ENCODE measurements around the gene PHF24.

The PHF24 gene

GRCh38 chr9:34976441-34976840, 18.4 kb downstream of the PHF24 start:
- no peaks in the 10 kb centered on the region for H3K9me3 ChIP-seq (ENCODE audit: insufficient read depth, low read depth, low read length)
- H4K20me1 ChIP-seq (ENCODE audit: insufficient read depth, low read length, poor library complexity, severe bottlenecking): no peaks in the 10 kb centered on the region
- TF ChIP-seq, protein P1, sequence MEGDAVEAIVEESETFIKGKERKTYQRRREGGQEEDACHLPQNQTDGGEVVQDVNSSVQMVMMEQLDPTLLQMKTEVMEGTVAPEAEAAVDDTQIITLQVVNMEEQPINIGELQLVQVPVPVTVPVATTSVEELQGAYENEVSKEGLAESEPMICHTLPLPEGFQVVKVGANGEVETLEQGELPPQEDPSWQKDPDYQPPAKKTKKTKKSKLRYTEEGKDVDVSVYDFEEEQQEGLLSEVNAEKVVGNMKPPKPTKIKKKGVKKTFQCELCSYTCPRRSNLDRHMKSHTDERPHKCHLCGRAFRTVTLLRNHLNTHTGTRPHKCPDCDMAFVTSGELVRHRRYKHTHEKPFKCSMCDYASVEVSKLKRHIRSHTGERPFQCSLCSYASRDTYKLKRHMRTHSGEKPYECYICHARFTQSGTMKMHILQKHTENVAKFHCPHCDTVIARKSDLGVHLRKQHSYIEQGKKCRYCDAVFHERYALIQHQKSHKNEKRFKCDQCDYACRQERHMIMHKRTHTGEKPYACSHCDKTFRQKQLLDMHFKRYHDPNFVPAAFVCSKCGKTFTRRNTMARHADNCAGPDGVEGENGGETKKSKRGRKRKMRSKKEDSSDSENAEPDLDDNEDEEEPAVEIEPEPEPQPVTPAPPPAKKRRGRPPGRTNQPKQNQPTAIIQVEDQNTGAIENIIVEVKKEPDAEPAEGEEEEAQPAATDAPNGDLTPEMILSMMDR (conservative IDR thresholded peaks at IDR 0.05; ENCODE audit: low read length): no peak
- no peak for TF ChIP-seq EZH2phosphoT487 (IDR thresholded peaks at IDR 0.05; ENCODE audit: borderline replicate concordance)
- no peaks in the 10 kb centered on the region for H3K9me2 ChIP-seq (replicated peaks; ENCODE audit: low read depth, low read length)
- H3K27me3 ChIP-seq (ENCODE audit: insufficient read depth, low read length, poor library complexity, severe bottlenecking): no peaks in the 10 kb centered on the region
- H2AFZ ChIP-seq (ENCODE audit: low read length): no peak overlapping the region
- H3K79me2 ChIP-seq (ENCODE audit: insufficient read depth, low read length): no peaks in the 10 kb centered on the region
- H3K4me3 ChIP-seq (ENCODE audit: low read length, poor library complexity, severe bottlenecking): no peak overlapping the region
- no peak overlapping the region for H3K4me2 ChIP-seq (ENCODE audit: low read depth, low read length, poor library complexity, severe bottlenecking)
- no peaks in the 10 kb centered on the region for H3K4me1 ChIP-seq (ENCODE audit: insufficient read depth, low read length, poor library complexity, severe bottlenecking)
- no peak overlapping the region for H3K9ac ChIP-seq (ENCODE audit: low read depth, low read length, poor library complexity, severe bottlenecking)
- no peaks in the 10 kb centered on the region for H3F3A ChIP-seq (ENCODE audit: low read depth)
- H3K36me3 ChIP-seq (ENCODE audit: insufficient read depth, low read length): no peaks in the 10 kb centered on the region

GRCh38 chr9:34976992-34977391, 18.9 kb downstream of the PHF24 start:
- H3F3A ChIP-seq (ENCODE audit: low read depth): no peaks in the 10 kb centered on the region
- no peaks in the 10 kb centered on the region for H3K36me3 ChIP-seq (ENCODE audit: insufficient read depth, low read length)
- no peaks in the 10 kb centered on the region for H4K20me1 ChIP-seq (ENCODE audit: insufficient read depth, low read length, poor library complexity, severe bottlenecking)
- H3K9me3 ChIP-seq (ENCODE audit: insufficient read depth, low read depth, low read length): no peaks in the 10 kb centered on the region
- H3K27me3 ChIP-seq (ENCODE audit: insufficient read depth, low read length, poor library complexity, severe bottlenecking): no peaks in the 10 kb centered on the region
- no peaks in the 10 kb centered on the region for H3K9me2 ChIP-seq (replicated peaks; ENCODE audit: low read depth, low read length)
- no peak overlapping the region for H3K4me2 ChIP-seq (ENCODE audit: low read depth, low read length, poor library complexity, severe bottlenecking)
- H3K4me1 ChIP-seq (ENCODE audit: insufficient read depth, low read length, poor library complexity, severe bottlenecking): no peaks in the 10 kb centered on the region
- H3K4me3 ChIP-seq (ENCODE audit: low read length, poor library complexity, severe bottlenecking): no peak overlapping the region
- no peak overlapping the region for H2AFZ ChIP-seq (ENCODE audit: low read length)
- TF ChIP-seq EZH2phosphoT487 (IDR thresholded peaks at IDR 0.05; ENCODE audit: borderline replicate concordance): no peak
- TF ChIP-seq, protein P1 (conservative IDR thresholded peaks at IDR 0.05; ENCODE audit: low read length): no peak
- no peaks in the 10 kb centered on the region for H3K79me2 ChIP-seq (ENCODE audit: insufficient read depth, low read length)
- H3K9ac ChIP-seq (ENCODE audit: low read depth, low read length, poor library complexity, severe bottlenecking): no peak overlapping the region

- Histone ChIP-seq H3F3A (ENCODE audit: low read depth) (no peaks in the 10 kb centered on the region), H4K20me1 (ENCODE audit: insufficient read depth, low read length, poor library complexity, severe bottlenecking) (no peaks in the 10 kb centered on the region), H3K9ac (ENCODE audit: low read depth, low read length, poor library complexity, severe bottlenecking) (no peak overlapping the region), H2AFZ (ENCODE audit: low read length) (no peak overlapping the region), H3K9me3 (ENCODE audit: insufficient read depth, low read depth, low read length) (no peaks in the 10 kb centered on the region), H3K9me2 (replicated peaks; ENCODE audit: low read depth, low read length) (no peaks in the 10 kb centered on the region), H3K4me2 (ENCODE audit: low read depth, low read length, poor library complexity, severe bottlenecking) (no peak overlapping the region), H3K4me1 (ENCODE audit: insufficient read depth, low read length, poor library complexity, severe bottlenecking) (peaks cover 13% of the 10 kb centered on the region), H3K36me3 (ENCODE audit: insufficient read depth, low read length) (no peaks in the 10 kb centered on the region), H3K79me2 (ENCODE audit: insufficient read depth, low read length) (no peaks in the 10 kb centered on the region), H3K27me3 (ENCODE audit: insufficient read depth, low read length, poor library complexity, severe bottlenecking) (no peaks in the 10 kb centered on the region), H3K4me3 (ENCODE audit: low read length, poor library complexity, severe bottlenecking) (no peak overlapping the region)
- TF ChIP-seq, protein P1 (conservative IDR thresholded peaks at IDR 0.05; ENCODE audit: low read length): no peak
- TF ChIP-seq EZH2phosphoT487 (IDR thresholded peaks at IDR 0.05; ENCODE audit: borderline replicate concordance): no peak
These were observed 22.2 kb downstream of the PHF24 start for GRCh38 chr9:34980181-34980761.
